Hepatocyte (in vitro differentiated cells): ENCODE data around the gene PKD2L2. TPM values are rescaled to one million over a fixed set of nuclear protein-coding genes. Genes with fewer than 3 reads are reported as not detected.
"Not testable (repeated sequence)": the region's sequence is repeated elsewhere in the genome, so short reads cannot be mapped to it uniquely, and the experiment has no call there.

ENCODE experiments used
- DNase-seq: peaks from one replicate; pipeline ENCODE4 v3.0.0-alpha.2; 2016; ENCODE audit warnings: low spot score
- H2AFZ ChIP-seq: fragments of 200-600 bp; sonication (generic); 2 replicates; pipeline ENCODE4 v1.6.0; 2016; ENCODE audit warnings: antibody characterized with exemption, mild to moderate bottlenecking
- H3K27ac ChIP-seq: fragments of 200-600 bp; sonication (generic); 2 replicates; pipeline ENCODE4 v1.5.1; 2016; ENCODE audit warnings: mild to moderate bottlenecking
- H3K27me3 ChIP-seq: fragments of 200-600 bp; sonication (generic); 2 replicates; pipeline ENCODE4 v1.6.1; 2016
- H3K36me3 ChIP-seq: fragments of 200-600 bp; sonication (generic); replicated peaks from 2 replicates; pipeline ENCODE4 v1.5.1; 2016; ENCODE audit warnings: low read depth; ENCODE audit not compliant: insufficient read depth
- H3K4me1 ChIP-seq: fragments of 200-600 bp; sonication (generic); 2 replicates; pipeline ENCODE4 v1.5.1; 2016; ENCODE audit warnings: mild to moderate bottlenecking, moderate library complexity; ENCODE audit not compliant: insufficient read depth
- H3K4me2 ChIP-seq: fragments of 200-600 bp; sonication (generic); 2 replicates; pipeline ENCODE4 v1.6.0; 2016
- H3K4me3 ChIP-seq: fragments of 200-600 bp; sonication (generic); 2 replicates; pipeline ENCODE4 v1.5.1; 2016; ENCODE audit warnings: mild to moderate bottlenecking
- H3K79me2 ChIP-seq: fragments of 200-600 bp; sonication (generic); 2 replicates; pipeline ENCODE4 v1.6.0; 2017; ENCODE audit warnings: mild to moderate bottlenecking
- H3K9me2 ChIP-seq: fragments of 200-600 bp; sonication (generic); replicated peaks from 2 replicates; pipeline ENCODE4 v1.6.0; 2017; ENCODE audit warnings: mild to moderate bottlenecking; ENCODE audit not compliant: insufficient read depth
- H3K9me3 ChIP-seq: fragments of 200-600 bp; sonication (generic); 2 replicates; pipeline ENCODE4 v1.5.1; 2016; ENCODE audit warnings: low read depth, mild to moderate bottlenecking
- H4K20me1 ChIP-seq: fragments of 200-600 bp; sonication (generic); 2 replicates; pipeline ENCODE4 v1.6.0; 2016; ENCODE audit warnings: mild to moderate bottlenecking; ENCODE audit not compliant: insufficient read depth, poor library complexity, severe bottlenecking
- CTCF ChIP-seq: fragments of 200-600 bp; sonication (generic); IDR thresholded peaks from 2 replicates; pipeline ENCODE4 v1.5.1; 2016; ENCODE audit warnings: antibody characterized with exemption, mild to moderate bottlenecking; ENCODE audit not compliant: poor library complexity
- EZH2 ChIP-seq: fragments of 200-600 bp; sonication (generic); IDR thresholded peaks from 2 replicates; pipeline ENCODE4 v1.6.1; 2016; ENCODE audit warnings: antibody characterized with exemption, mild to moderate bottlenecking, borderline replicate concordance
- EZH2phosphoT487 ChIP-seq: fragments of 200-600 bp; sonication (generic); IDR thresholded peaks from one replicate; pipeline ENCODE4 v1.6.1; 2018; ENCODE audit warnings: antibody characterized with exemption, mild to moderate bottlenecking, low read depth, moderate library complexity; ENCODE audit not compliant: unreplicated experiment, severe bottlenecking
- WGBS: methylation state at CpG from one replicate; pipeline ENCODE4 v1.1.6; 2016; ENCODE audit warnings: low lambda C conversion rate; ENCODE audit errors: missing lambda C conversion rate; 5-methylcytosine and 5-hydroxymethylcytosine counted together
- polyA plus RNA-seq: library from polyadenylated mRNA; unstranded; fragments of >200 nt; fragmentation: Nextera tagmentation; extraction: Ambion mirVana; gene quantifications from 2 replicates; pipeline ENCODE4 v1.2.1, GENCODE V29; 2016
- total RNA-seq: library from RNA; depleted of rRNA; stranded (reverse); fragments of >200 nt; gene quantifications from 2 replicates; pipeline ENCODE4 v1.2.3, GENCODE V29; 2014

PKD2L2 gene
- total and polyA plus RNA-seq, 2 experiments from 2014 or later: 0.11 TPM; not detected in 1

- TF ChIP-seq EZH2 (no peak), EZH2phosphoT487 (no peak), CTCF (no peak)
- peaks cover 4% of the 10 kb centered on the region for H3K36me3 ChIP-seq
Measured at GRCh38 chr5:137937994-137938750, 48.9 kb downstream of the PKD2L2 start.

GRCh38 chr5:137938751-137939143, 49.5 kb downstream of the PKD2L2 start:
- Histone ChIP-seq H2AFZ (no peak overlapping the region), H4K20me1 (no peaks in the 10 kb centered on the region), H3K27me3 (no peaks in the 10 kb centered on the region), H3K4me2 (no peak overlapping the region), H3K4me1 (no peaks in the 10 kb centered on the region), H3K4me3 (no peak overlapping the region), H3K36me3 (peaks cover 4% of the 10 kb centered on the region), H3K9me2 (no peaks in the 10 kb centered on the region), H3K27ac (no peak overlapping the region), H3K79me2 (no peaks in the 10 kb centered on the region), H3K9me3 (no peaks in the 10 kb centered on the region)
- 96% methylated on average over 1 of the region's 1 CpG for WGBS
- TF ChIP-seq EZH2phosphoT487 (no peak), EZH2 (no peak), CTCF (no peak)
- no peak for DNase-seq

More at GRCh38 chr5:137937994-137938750, 48.9 kb downstream of the PKD2L2 start:
- 100% methylated on average over 1 of the region's 1 CpG for WGBS
- no peaks in the 10 kb centered on the region for H3K9me2 ChIP-seq
- no peak overlapping the region for H2AFZ ChIP-seq
- H3K27me3 ChIP-seq: no peaks in the 10 kb centered on the region
- H3K4me1 ChIP-seq: no peaks in the 10 kb centered on the region
- no peaks in the 10 kb centered on the region for H3K9me3 ChIP-seq
- H3K4me2 ChIP-seq: no peak overlapping the region
- H4K20me1 ChIP-seq: no peaks in the 10 kb centered on the region
- no peak overlapping the region for H3K27ac ChIP-seq
- no peak for DNase-seq
- H3K79me2 ChIP-seq: no peaks in the 10 kb centered on the region
- no peak overlapping the region for H3K4me3 ChIP-seq

- Histone ChIP-seq H3K79me2 (no peaks in the 10 kb centered on the region), H4K20me1 (no peaks in the 10 kb centered on the region), H3K27ac (no peak overlapping the region), H3K36me3 (peaks cover 7% of the 10 kb centered on the region), H3K4me1 (no peaks in the 10 kb centered on the region), H2AFZ (no peak overlapping the region), H3K9me3 (no peaks in the 10 kb centered on the region), H3K4me3 (no peak overlapping the region), H3K4me2 (no peak overlapping the region), H3K9me2 (no peaks in the 10 kb centered on the region), H3K27me3 (no peaks in the 10 kb centered on the region)
- DNase-seq: no peak
- TF ChIP-seq EZH2: no peak
- no peak for TF ChIP-seq EZH2phosphoT487
- no peak for TF ChIP-seq CTCF
- WGBS: 84% methylated on average over 7 of the region's 7 CpGs
Measured at GRCh38 chr5:137939331-137939730, 50.1 kb downstream of the PKD2L2 start.

GRCh38 chr5:137944280-137944679, 55.0 kb downstream of the PKD2L2 start:
- not testable (repeated sequence) for H3K36me3 ChIP-seq, H3K4me2 ChIP-seq, H3K4me1 ChIP-seq, DNase-seq, H3K27ac ChIP-seq, H3K4me3 ChIP-seq, H3K79me2 ChIP-seq, H2AFZ ChIP-seq, H3K9me3 ChIP-seq, H3K9me2 ChIP-seq, H4K20me1 ChIP-seq, H3K27me3 ChIP-seq
- 98% methylated on average over 4 of the region's 4 CpGs for WGBS
